D721Med (cell line): Measurements from ENCODE around the gene CAPN11.
"Not testable (repeated sequence)": the region's sequence is repeated elsewhere in the genome, so short reads cannot be mapped to it uniquely, and the experiment has no call there.

ENCODE experiments used
- DNase-seq: peaks from one replicate; pipeline ENCODE4 v3.0.0; 2011; ENCODE audit warnings: low spot score; ENCODE audit not compliant: insufficient read length
- FAIRE-seq: peaks from 2 replicates; lab custom pipeline; 2011; peaks lifted over from hg19 to GRCh38; lab: Jason Lieb, UNC
- TF ChIP-seq, protein P1 (sequence below): IDR thresholded peaks from 2 replicates; pipeline ENCODE4 v1.5.1; 2012; ENCODE audit warnings: mild to moderate bottlenecking, control low read depth; ENCODE audit not compliant: insufficient read depth; ENCODE audit errors: missing control alignments

Gene CAPN11

DNA sequence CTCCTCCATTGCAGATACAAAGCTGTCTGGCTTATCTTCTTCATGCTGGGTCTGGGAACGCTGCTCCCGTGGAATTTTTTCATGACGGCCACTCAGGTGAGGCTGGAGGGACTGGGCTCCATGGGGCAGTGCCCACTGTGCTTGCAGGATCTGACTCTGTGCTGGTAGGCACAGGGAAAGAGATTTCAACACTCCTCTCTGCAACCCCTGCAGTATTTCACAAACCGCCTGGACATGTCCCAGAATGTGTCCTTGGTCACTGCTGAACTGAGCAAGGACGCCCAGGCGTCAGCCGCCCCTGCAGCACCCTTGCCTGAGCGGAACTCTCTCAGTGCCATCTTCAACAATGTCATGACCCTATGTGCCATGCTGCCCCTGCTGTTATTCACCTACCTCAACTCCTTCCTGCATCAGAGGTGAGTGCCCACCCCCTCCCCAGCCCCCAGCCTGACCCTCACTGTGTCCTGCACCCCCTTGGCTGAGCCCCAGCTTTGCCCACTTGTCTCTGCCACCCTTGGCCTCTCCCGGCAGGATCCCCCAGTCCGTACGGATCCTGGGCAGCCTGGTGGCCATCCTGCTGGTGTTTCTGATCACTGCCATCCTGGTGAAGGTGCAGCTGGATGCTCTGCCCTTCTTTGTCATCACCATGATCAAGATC is 70.9 kb downstream of the CAPN11 start:
- TF ChIP-seq, protein P1, sequence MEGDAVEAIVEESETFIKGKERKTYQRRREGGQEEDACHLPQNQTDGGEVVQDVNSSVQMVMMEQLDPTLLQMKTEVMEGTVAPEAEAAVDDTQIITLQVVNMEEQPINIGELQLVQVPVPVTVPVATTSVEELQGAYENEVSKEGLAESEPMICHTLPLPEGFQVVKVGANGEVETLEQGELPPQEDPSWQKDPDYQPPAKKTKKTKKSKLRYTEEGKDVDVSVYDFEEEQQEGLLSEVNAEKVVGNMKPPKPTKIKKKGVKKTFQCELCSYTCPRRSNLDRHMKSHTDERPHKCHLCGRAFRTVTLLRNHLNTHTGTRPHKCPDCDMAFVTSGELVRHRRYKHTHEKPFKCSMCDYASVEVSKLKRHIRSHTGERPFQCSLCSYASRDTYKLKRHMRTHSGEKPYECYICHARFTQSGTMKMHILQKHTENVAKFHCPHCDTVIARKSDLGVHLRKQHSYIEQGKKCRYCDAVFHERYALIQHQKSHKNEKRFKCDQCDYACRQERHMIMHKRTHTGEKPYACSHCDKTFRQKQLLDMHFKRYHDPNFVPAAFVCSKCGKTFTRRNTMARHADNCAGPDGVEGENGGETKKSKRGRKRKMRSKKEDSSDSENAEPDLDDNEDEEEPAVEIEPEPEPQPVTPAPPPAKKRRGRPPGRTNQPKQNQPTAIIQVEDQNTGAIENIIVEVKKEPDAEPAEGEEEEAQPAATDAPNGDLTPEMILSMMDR, result no peak
- DNase-seq (no peak), FAIRE-seq (no peak)

GRCh38 chr6:44230034-44230675 is 71.5 kb downstream of the CAPN11 start:
- DNase-seq (no peak), FAIRE-seq (no peak)
- TF ChIP-seq, protein P1, result no peak

DNA sequence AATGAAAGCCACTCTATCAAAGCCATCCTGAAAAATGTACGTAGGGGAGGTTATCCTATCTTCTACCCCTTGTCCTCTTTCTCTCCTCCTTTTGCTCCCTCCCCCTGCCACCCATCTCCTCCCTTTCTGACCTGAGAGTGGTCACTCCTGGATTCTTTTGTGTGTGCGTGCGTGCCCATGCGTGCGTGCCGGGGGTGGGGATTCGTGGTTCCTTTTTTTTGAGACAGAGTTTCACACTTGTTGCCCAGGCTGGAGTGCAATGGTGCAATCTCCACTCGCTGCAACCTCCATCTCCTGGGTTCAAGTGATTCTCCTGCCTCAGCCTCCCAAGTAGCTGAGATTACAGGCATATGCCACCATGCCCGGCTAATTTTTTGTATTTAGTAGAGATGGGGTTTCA is 72.8 kb downstream of the CAPN11 start:
- DNase-seq, FAIRE-seq: not testable (repeated sequence)

DNA sequence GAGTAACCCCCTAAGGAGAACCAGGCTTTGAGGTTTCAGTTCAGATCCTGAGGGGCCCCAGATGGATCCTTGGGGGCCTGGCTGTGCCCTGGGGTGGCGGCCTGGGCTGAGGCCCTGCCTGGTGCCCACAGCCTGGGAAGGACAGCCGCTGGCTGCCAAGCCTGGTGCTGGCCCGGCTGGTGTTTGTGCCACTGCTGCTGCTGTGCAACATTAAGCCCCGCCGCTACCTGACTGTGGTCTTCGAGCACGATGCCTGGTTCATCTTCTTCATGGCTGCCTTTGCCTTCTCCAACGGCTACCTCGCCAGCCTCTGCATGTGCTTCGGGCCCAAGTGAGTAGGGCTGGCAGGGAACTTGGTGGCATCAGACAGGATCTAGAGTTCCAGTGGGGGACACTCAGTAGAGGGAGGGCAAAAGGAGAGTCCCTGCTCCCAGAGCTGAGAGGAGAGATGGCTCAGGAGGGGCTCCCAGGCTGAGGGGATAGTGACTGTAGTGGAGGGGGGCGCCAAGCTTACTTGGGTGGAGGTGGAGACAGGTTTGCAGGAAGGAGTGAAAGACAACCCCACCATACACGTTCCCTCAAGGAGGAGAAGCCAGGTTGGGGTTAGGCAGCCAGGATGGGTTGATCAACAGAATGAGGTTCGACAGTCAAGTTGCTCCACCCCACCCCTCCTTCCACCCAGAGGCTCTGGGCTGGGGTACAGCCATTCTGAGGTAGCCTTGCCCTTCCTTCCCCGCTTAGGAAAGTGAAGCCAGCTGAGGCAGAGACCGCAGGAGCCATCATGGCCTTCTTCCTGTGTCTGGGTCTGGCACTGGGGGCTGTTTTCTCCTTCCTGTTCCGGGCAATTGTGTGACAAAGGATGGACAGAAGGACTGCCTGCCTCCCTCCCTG is 74.3 kb downstream of the CAPN11 start:
- no peak for DNase-seq
- FAIRE-seq, result no peak
- TF ChIP-seq, protein P1, result no peak

GRCh38 chr6:44233567-44234100 is 75.0 kb downstream of the CAPN11 start:
- TF ChIP-seq, protein P1, result no peak
- no peak for FAIRE-seq
- no peak for DNase-seq
